Measurements from ENCODE around the gene STAT3. TPM values are rescaled to one million over a fixed set of nuclear protein-coding genes. Genes with fewer than 3 reads are reported as not detected.

Gene STAT3
- total and polyA plus RNA-seq, 9 of the 15 experiments (the other 6 are each of a cell fraction or from before 2014, with no cell fraction given) = 90.0 to 179 (median 114) TPM

- TF ChIP-seq ZBTB12 (CRISPR knock-in tag; IDR thresholded peaks at IDR 0.05) = peak; percentile 48; the same call in 1 of the 2 replicates
- no peak for TF ChIP-seq DEAF1 (CRISPR knock-in tag; IDR thresholded peaks at IDR 0.05)
- no peak for TF ChIP-seq IRF1 (CRISPR knock-in tag; IDR thresholded peaks at IDR 0.05; ENCODE audit: borderline replicate concordance)
- 0 out of 2 replicates have a peak, but pooled peaks have one; percentile 24 for TF ChIP-seq CBX5 (IDR thresholded peaks at IDR 0.05; ENCODE audit: borderline replicate concordance, low read depth)
- TF ChIP-seq MITF (IDR thresholded peaks at IDR 0.05) = no peak
- no peak for TF ChIP-seq ZNF184 (CRISPR knock-in tag; IDR thresholded peaks at IDR 0.05)
- no peak for TF ChIP-seq ZNF696 (CRISPR knock-in tag; conservative IDR thresholded peaks at IDR 0.05)
- no peak for TF ChIP-seq ZNF778 (CRISPR knock-in tag; IDR thresholded peaks at IDR 0.05)
- TF ChIP-seq LEF1 (IDR thresholded peaks at IDR 0.05) = peak; percentile 82
- TF ChIP-seq POLR3A (IDR thresholded peaks at IDR 0.05; ENCODE audit: borderline replicate concordance, extremely low read depth, insufficient read depth, insufficient read length) = no peak
- peak; percentile 30; the same call in 1 of the 2 replicates for TF ChIP-seq FOXP1 (CRISPR knock-in tag; IDR thresholded peaks at IDR 0.05)
- TF ChIP-seq CTCFL (IDR thresholded peaks at IDR 0.05; ENCODE audit: borderline replicate concordance, insufficient read depth, low read depth, low read length, poor library complexity, severe bottlenecking) = peak; percentile 86
- no peak for TF ChIP-seq HMG20A (CRISPR knock-in tag; conservative IDR thresholded peaks at IDR 0.05)
- TF ChIP-seq MEF2A (IDR thresholded peaks at IDR 0.05; ENCODE audit: control insufficient read depth, low read depth, low read length) = no peak
- peak; percentile 73; the same call in 1 of the 2 replicates for TF ChIP-seq KDM2B (CRISPR knock-in tag; IDR thresholded peaks at IDR 0.05)
Observed at GRCh38 chr17:42312285-42313130, 75.7 kb downstream of the STAT3 start (continued).
